Naive thymus-derived CD8-positive, alpha-beta T cell (primary cell): Measurements from ENCODE around the gene HAGHL. TPM values are rescaled to one million over a fixed set of nuclear protein-coding genes. Genes with fewer than 3 reads are reported as not detected.
"Not testable (repeated sequence)": the region's sequence is repeated elsewhere in the genome, so short reads cannot be mapped to it uniquely, and the experiment has no call there.

Experiments used
- ATAC-seq, 2 donors: fragments of 150-1000 bp; cut with Tn5 transposase in 1 of 2; sonication (Bioruptor Pico), chemical (Tn5 transposase) in 1 of 2; 1 replicate in 1 of 2; 2 replicates in 1 of 2; pipeline ENCODE4 v1.10.0; 2021; ENCODE audit warnings: mild to moderate bottlenecking in 2 of 2, moderate library complexity in 2 of 2
- POLR2A ChIA-PET: fragments of 350-600 bp; sonication (Branson Sonifier 250); formaldehyde crosslinking; loops from one replicate; lab custom pipeline; 2021; ENCODE audit warnings: antibody characterized with exemption; lab: Charles Lee
- DNase-seq, 10 donors: peaks; one replicate each; pipeline versions ENCODE4 v3.0.0 to v3.0.0-alpha.2; 2020 to 2022
- H3K27ac Mint-ChIP-seq, 10 donors: one replicate each; pipeline ENCODE4 v1.8.0; 2020 to 2022; ENCODE audit warnings: mild to moderate bottlenecking in 10 of 10, mixed read lengths in 10 of 10, moderate library complexity in 4 of 10, inconsistent platforms in 1 of 10
- H3K27me3 Mint-ChIP-seq, 5 donors: one replicate each; pipeline ENCODE4 v1.8.0; 2021 to 2022; ENCODE audit warnings: mixed read lengths in 5 of 5
- H3K36me3 Mint-ChIP-seq, 3 donors: one replicate each; pipeline ENCODE4 v1.8.0; 2020 to 2022; ENCODE audit warnings: mixed read lengths in 3 of 3, mild to moderate bottlenecking in 2 of 3, inconsistent platforms in 1 of 3
- H3K4me1 Mint-ChIP-seq, 4 donors: one replicate each; pipeline ENCODE4 v1.8.0; 2021 to 2022; ENCODE audit warnings: mixed read lengths in 4 of 4
- H3K4me3 Mint-ChIP-seq, 10 donors: one replicate each; pipeline ENCODE4 v1.8.0; 2020 to 2022; ENCODE audit warnings: mild to moderate bottlenecking in 10 of 10, mixed read lengths in 10 of 10, moderate library complexity in 6 of 10, inconsistent platforms in 1 of 10
- H3K9me3 Mint-ChIP-seq, 9 donors: one replicate each; pipeline ENCODE4 v1.8.0; 2020 to 2022; ENCODE audit warnings: mixed read lengths in 9 of 9, mild to moderate bottlenecking in 3 of 9, inconsistent platforms in 1 of 9, moderate library complexity in 1 of 9
- microRNA-seq: library from miRNA; unstranded; fragments of <30 nt; microRNA quantifications from one replicate; pipeline ENCODE4 v1.2.0, GENCODE V29; 2022; ENCODE audit warnings: borderline microRNAs expressed
- polyA plus RNA-seq, 3 donors: library from polyadenylated mRNA; unstranded; fragments of 300-500 nt; fragmentation: Illumina TruSeq; gene quantifications; one replicate each; pipeline ENCODE4 v1.2.3, GENCODE V29; 2021
- total RNA-seq, 8 experiments: library from RNA in 2 of 8; stranded (reverse) in 2 of 8; gene quantifications; one replicate each; pipeline ENCODE4 v1.2.3 and lab custom pipeline; 2021 to 2026

The HAGHL gene
- total and polyA plus RNA-seq, 5 experiments from 2014 or later = 5.0 to 67.0 (median 6.2) TPM

- DNase-seq (no peak), ATAC-seq (no peak)
- POLR2A ChIA-PET = no interaction called here
- Mint-ChIP-seq H3K36me3 (no peaks in the 10 kb centered on the region), H3K27ac (no peak overlapping the region), H3K4me3 (no peak overlapping the region), H3K4me1 (no peaks in the 10 kb centered on the region), H3K9me3 (peaks cover 0 to 1% (median 0%) of the 10 kb centered on the region in 9 donors), H3K27me3 (peaks cover 0 to 6% (median 3%) of the 10 kb centered on the region in 5 donors)
These were observed 48.4 kb downstream of the HAGHL start for GRCh38 chr16:775236-775796.

- H3K36me3 Mint-ChIP-seq, DNase-seq, ATAC-seq, H3K4me1 Mint-ChIP-seq, H3K27ac Mint-ChIP-seq, H3K4me3 Mint-ChIP-seq, POLR2A ChIA-PET, H3K9me3 Mint-ChIP-seq, H3K27me3 Mint-ChIP-seq: not testable (repeated sequence)
These were observed 49.4 kb downstream of the HAGHL start for GRCh38 chr16:776298-776697.

- H3K4me3 Mint-ChIP-seq = no peak overlapping the region
These were observed 49.9 kb downstream of the HAGHL start for GRCh38 chr16:776824-777223.

GRCh38 chr16:777826-778225, 50.9 kb downstream of the HAGHL start:
- no peaks in the 10 kb centered on the region for H3K4me1 Mint-ChIP-seq
- no peak overlapping the region for H3K4me3 Mint-ChIP-seq
- POLR2A ChIA-PET = no interaction called here
- peaks cover 0 to 6% (median 3%) of the 10 kb centered on the region in 5 donors for H3K27me3 Mint-ChIP-seq
- H3K36me3 Mint-ChIP-seq = no peaks in the 10 kb centered on the region
- H3K9me3 Mint-ChIP-seq = peaks cover 0 to 1% (median 0%) of the 10 kb centered on the region in 9 donors
- peak overlapping the region in 2 of 10 donors; percentile 71 to 76 for H3K27ac Mint-ChIP-seq
- no peak for DNase-seq
- no peak for ATAC-seq

More at GRCh38 chr16:776824-777223, 49.9 kb downstream of the HAGHL start:
- Mint-ChIP-seq H3K27ac (peak overlapping the region in 1 of 10 donors; percentile 40), H3K9me3 (peaks cover 0 to 1% (median 0%) of the 10 kb centered on the region in 9 donors), H3K36me3 (no peaks in the 10 kb centered on the region), H3K4me1 (no peaks in the 10 kb centered on the region), H3K27me3 (peaks cover 0 to 6% (median 3%) of the 10 kb centered on the region in 5 donors)
- POLR2A ChIA-PET = no interaction called here
- no peak for DNase-seq
- no peak for ATAC-seq

GRCh38 chr16:778447-778846, 51.5 kb downstream of the HAGHL start:
- H3K9me3 Mint-ChIP-seq = peaks cover 0 to 1% (median 0%) of the 10 kb centered on the region in 9 donors
- POLR2A ChIA-PET = no interaction called here
- no peaks in the 10 kb centered on the region for H3K36me3 Mint-ChIP-seq
- H3K27me3 Mint-ChIP-seq = peaks cover 0 to 6% (median 3%) of the 10 kb centered on the region in 5 donors
- DNase-seq (no peak), ATAC-seq (no peak)
- H3K27ac Mint-ChIP-seq = peak overlapping the region in 1 of 10 donors; percentile 53
- H3K4me1 Mint-ChIP-seq = no peaks in the 10 kb centered on the region
- no peak overlapping the region for H3K4me3 Mint-ChIP-seq

- peaks cover 0 to 6% (median 3%) of the 10 kb centered on the region in 5 donors for H3K27me3 Mint-ChIP-seq
- no peak overlapping the region for H3K27ac Mint-ChIP-seq
- ATAC-seq = no peak
- no peaks in the 10 kb centered on the region for H3K36me3 Mint-ChIP-seq
- DNase-seq = no peak
- H3K9me3 Mint-ChIP-seq = peaks cover 0 to 1% (median 0%) of the 10 kb centered on the region in 9 donors
- POLR2A ChIA-PET = no interaction called here
- H3K4me1 Mint-ChIP-seq = no peaks in the 10 kb centered on the region
- H3K4me3 Mint-ChIP-seq = no peak overlapping the region
These were observed 52.1 kb downstream of the HAGHL start for GRCh38 chr16:778909-779527.

Small RNA genes lying within 50 kb of the gene (microRNA-seq; reads per million reads assigned to microRNA genes)
- not detected for gene MIR662

Other genes with a start within 250 kb of the HAGHL start
- gene CAPN15, start 199.4 kb upstream of the HAGHL start, total RNA-seq = 10 to 100 TPM; 63.1 to 63.2 TPM
- 1 to 10 TPM; 5.5 to 7.9 (median 6.0) TPM for gene CAPN15, start 199.4 kb upstream of the HAGHL start, polyA plus RNA-seq
- gene PRR35, start 166.7 kb upstream of the HAGHL start, total RNA-seq = not detected
- gene PRR35, start 166.7 kb upstream of the HAGHL start, polyA plus RNA-seq = not detected
- gene NHLRC4, start 160.1 kb upstream of the HAGHL start, total RNA-seq = 1 to 10 TPM; 4.7 to 5.3 TPM
- gene NHLRC4, start 160.1 kb upstream of the HAGHL start, polyA plus RNA-seq = 1 to 10 TPM; 1.5 to 3.3 (median 1.7) TPM
- gene PIGQ, start 157.1 kb upstream of the HAGHL start, total RNA-seq = 10 to 100 TPM; 55.8 to 59.0 TPM
- 10 to 100 TPM in 1 of 3 donors, 1 to 10 TPM in 2; 8.8 to 13.4 (median 9.3) TPM for gene PIGQ, start 157.1 kb upstream of the HAGHL start, polyA plus RNA-seq
- gene RAB40C, start 137.0 kb upstream of the HAGHL start, total RNA-seq = 10 to 100 TPM; 18.6 to 19.9 TPM
- gene RAB40C, start 137.0 kb upstream of the HAGHL start, polyA plus RNA-seq = 10 to 100 TPM in 1 of 3 donors, 1 to 10 TPM in 2; 5.8 to 14.6 (median 6.2) TPM
- under 1 TPM; 0.47 to 0.57 TPM for gene WFIKKN1, start 96.1 kb upstream of the HAGHL start, total RNA-seq
- under 1 TPM in 1 of 3 donors, not detected in 2; 0.07 TPM for gene WFIKKN1, start 96.1 kb upstream of the HAGHL start, polyA plus RNA-seq
- 10 to 100 TPM; 69.2 to 72.6 TPM for gene METTL26, start 90.8 kb upstream of the HAGHL start, total RNA-seq
- gene METTL26, start 90.8 kb upstream of the HAGHL start, polyA plus RNA-seq = 10 to 100 TPM; 88.4 to 98.4 (median 89.8) TPM
- gene MCRIP2, start 85.3 kb upstream of the HAGHL start, total RNA-seq = 10 to 100 TPM; 31.9 to 32.2 TPM
- gene MCRIP2, start 85.3 kb upstream of the HAGHL start, polyA plus RNA-seq = 10 to 100 TPM; 28.1 to 36.6 (median 35.5) TPM
- 10 to 100 TPM; 17.8 to 19.2 TPM for gene WDR90, start 77.7 kb upstream of the HAGHL start, total RNA-seq
- gene WDR90, start 77.7 kb upstream of the HAGHL start, polyA plus RNA-seq = 1 to 10 TPM in 2 of 3 donors, under 1 TPM in 1; 0.27 to 2.5 (median 1.5) TPM
- 100 to 1,000 TPM; 220 TPM for gene RHOT2, start 59.0 kb upstream of the HAGHL start, total RNA-seq
- gene RHOT2, start 59.0 kb upstream of the HAGHL start, polyA plus RNA-seq = 10 to 100 TPM; 25.1 to 44.8 (median 31.8) TPM
- 1 to 10 TPM; 1.3 to 1.4 TPM for gene RHBDL1, start 51.4 kb upstream of the HAGHL start, total RNA-seq
- not detected for gene RHBDL1, start 51.4 kb upstream of the HAGHL start, polyA plus RNA-seq
- gene STUB1, start 46.7 kb upstream of the HAGHL start, total RNA-seq = 100 to 1,000 TPM in 1 of 2 experiments, 10 to 100 TPM in 1; 86.4 to 103 TPM
- 100 to 1,000 TPM; 133 to 142 (median 135) TPM for gene STUB1, start 46.7 kb upstream of the HAGHL start, polyA plus RNA-seq
- 10 to 100 TPM; 40.8 to 41.2 TPM for gene JMJD8, start 42.8 kb upstream of the HAGHL start, total RNA-seq
- gene JMJD8, start 42.8 kb upstream of the HAGHL start, polyA plus RNA-seq = 10 to 100 TPM; 31.7 to 62.8 (median 46.0) TPM
- 10 to 100 TPM; 16.1 to 18.4 TPM for gene WDR24, start 36.7 kb upstream of the HAGHL start, total RNA-seq
- 10 to 100 TPM; 12.7 to 18.9 (median 14.7) TPM for gene WDR24, start 36.7 kb upstream of the HAGHL start, polyA plus RNA-seq
- gene FBXL16, start 21.3 kb upstream of the HAGHL start, total RNA-seq = 10 to 100 TPM; 28.4 to 29.3 TPM
- 10 to 100 TPM in 1 of 3 donors, 1 to 10 TPM in 2; 3.0 to 22.0 (median 9.5) TPM for gene FBXL16, start 21.3 kb upstream of the HAGHL start, polyA plus RNA-seq
- gene METRN, start 12.0 kb upstream of the HAGHL start, total RNA-seq = 10 to 100 TPM; 13.1 to 14.4 TPM
- 10 to 100 TPM; 22.1 to 40.9 (median 35.8) TPM for gene METRN, start 12.0 kb upstream of the HAGHL start, polyA plus RNA-seq
- gene ANTKMT, start 6.0 kb upstream of the HAGHL start, total RNA-seq = 10 to 100 TPM; 44.3 to 48.2 TPM
- gene ANTKMT, start 6.0 kb upstream of the HAGHL start, polyA plus RNA-seq = 100 to 1,000 TPM in 2 of 3 donors, 10 to 100 TPM in 1; 93.5 to 128 (median 113) TPM
- gene CCDC78, start 663 bp upstream of the HAGHL start, total RNA-seq = 10 to 100 TPM; 12.0 to 15.1 TPM
- gene CCDC78, start 663 bp upstream of the HAGHL start, polyA plus RNA-seq = 1 to 10 TPM in 2 of 3 donors, not detected in 1; 1.1 to 1.4 TPM
- gene CIAO3, start 13.9 kb downstream of the HAGHL start, total RNA-seq = 10 to 100 TPM; 56.0 to 56.4 TPM
- 10 to 100 TPM; 13.7 to 25.7 (median 16.9) TPM for gene CIAO3, start 13.9 kb downstream of the HAGHL start, polyA plus RNA-seq
- gene MSLN, start 33.6 kb downstream of the HAGHL start, total RNA-seq = not detected
- gene MSLN, start 33.6 kb downstream of the HAGHL start, polyA plus RNA-seq = not detected
- 10 to 100 TPM; 27.7 to 29.1 TPM for gene RPUSD1, start 61.3 kb downstream of the HAGHL start, total RNA-seq
- gene RPUSD1, start 61.3 kb downstream of the HAGHL start, polyA plus RNA-seq = 10 to 100 TPM; 19.7 to 32.2 (median 22.0) TPM
- 10 to 100 TPM; 47.8 to 54.3 TPM for gene CHTF18, start 61.5 kb downstream of the HAGHL start, total RNA-seq
- gene CHTF18, start 61.5 kb downstream of the HAGHL start, polyA plus RNA-seq = 1 to 10 TPM; 3.5 to 4.3 (median 4.0) TPM
- not detected for gene GNG13, start 73.6 kb downstream of the HAGHL start, total RNA-seq
- not detected for gene GNG13, start 73.6 kb downstream of the HAGHL start, polyA plus RNA-seq
- gene LMF1, start 243.9 kb downstream of the HAGHL start, total RNA-seq = 10 to 100 TPM; 40.7 to 45.1 TPM
- 10 to 100 TPM; 12.2 to 13.6 (median 12.9) TPM for gene LMF1, start 243.9 kb downstream of the HAGHL start, polyA plus RNA-seq